Measurements from ENCODE around the gene ZNF358. TPM values are rescaled to one million over a fixed set of nuclear protein-coding genes. Genes with fewer than 3 reads are reported as not detected.
A peak's percentile ranks its signal among the peaks of the same experiment; 100 is the strongest.

The ZNF358 gene
- total and polyA plus RNA-seq, 2 of the 13 experiments (the other 11 are each of a cell fraction or from before 2014, with no cell fraction given): 9.1 to 37.0 TPM

DNA sequence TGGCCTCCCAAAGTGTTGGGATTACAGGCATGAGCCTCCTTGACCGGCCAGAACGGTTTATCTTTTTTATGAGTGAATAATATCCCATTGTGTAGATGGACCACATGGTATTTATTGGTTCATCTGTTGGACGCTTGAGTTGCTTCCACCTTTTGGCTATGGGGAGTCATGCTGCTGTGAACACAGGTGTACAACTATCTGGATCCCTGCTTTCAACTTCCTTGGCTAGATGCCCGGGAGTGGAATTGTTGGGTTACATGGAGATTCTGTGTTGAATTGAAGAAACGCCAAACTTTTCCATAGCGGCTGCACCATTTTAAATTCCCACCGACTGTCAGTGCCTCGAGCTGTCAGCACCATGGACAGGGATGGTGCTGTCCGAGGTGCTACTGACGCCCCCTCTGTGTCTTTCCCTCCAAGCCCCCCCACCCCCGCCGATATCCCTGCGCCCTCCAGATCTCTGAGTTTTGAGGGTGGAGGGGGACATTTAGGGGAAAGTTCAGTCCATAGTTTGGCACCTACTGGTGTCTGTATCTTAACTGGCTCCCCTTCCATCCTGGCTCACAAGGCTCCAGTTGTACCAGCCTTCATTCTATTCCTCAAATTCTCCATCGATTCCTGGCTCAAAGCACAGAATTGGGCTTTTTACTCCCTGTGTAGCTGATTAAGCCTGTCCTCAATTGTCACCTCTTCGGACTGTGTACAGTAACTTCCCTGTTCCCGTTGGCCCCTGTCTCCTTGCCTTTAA lies 46.9 kb downstream of the ZNF358 start (continued):
- TF ChIP-seq, protein P1, sequence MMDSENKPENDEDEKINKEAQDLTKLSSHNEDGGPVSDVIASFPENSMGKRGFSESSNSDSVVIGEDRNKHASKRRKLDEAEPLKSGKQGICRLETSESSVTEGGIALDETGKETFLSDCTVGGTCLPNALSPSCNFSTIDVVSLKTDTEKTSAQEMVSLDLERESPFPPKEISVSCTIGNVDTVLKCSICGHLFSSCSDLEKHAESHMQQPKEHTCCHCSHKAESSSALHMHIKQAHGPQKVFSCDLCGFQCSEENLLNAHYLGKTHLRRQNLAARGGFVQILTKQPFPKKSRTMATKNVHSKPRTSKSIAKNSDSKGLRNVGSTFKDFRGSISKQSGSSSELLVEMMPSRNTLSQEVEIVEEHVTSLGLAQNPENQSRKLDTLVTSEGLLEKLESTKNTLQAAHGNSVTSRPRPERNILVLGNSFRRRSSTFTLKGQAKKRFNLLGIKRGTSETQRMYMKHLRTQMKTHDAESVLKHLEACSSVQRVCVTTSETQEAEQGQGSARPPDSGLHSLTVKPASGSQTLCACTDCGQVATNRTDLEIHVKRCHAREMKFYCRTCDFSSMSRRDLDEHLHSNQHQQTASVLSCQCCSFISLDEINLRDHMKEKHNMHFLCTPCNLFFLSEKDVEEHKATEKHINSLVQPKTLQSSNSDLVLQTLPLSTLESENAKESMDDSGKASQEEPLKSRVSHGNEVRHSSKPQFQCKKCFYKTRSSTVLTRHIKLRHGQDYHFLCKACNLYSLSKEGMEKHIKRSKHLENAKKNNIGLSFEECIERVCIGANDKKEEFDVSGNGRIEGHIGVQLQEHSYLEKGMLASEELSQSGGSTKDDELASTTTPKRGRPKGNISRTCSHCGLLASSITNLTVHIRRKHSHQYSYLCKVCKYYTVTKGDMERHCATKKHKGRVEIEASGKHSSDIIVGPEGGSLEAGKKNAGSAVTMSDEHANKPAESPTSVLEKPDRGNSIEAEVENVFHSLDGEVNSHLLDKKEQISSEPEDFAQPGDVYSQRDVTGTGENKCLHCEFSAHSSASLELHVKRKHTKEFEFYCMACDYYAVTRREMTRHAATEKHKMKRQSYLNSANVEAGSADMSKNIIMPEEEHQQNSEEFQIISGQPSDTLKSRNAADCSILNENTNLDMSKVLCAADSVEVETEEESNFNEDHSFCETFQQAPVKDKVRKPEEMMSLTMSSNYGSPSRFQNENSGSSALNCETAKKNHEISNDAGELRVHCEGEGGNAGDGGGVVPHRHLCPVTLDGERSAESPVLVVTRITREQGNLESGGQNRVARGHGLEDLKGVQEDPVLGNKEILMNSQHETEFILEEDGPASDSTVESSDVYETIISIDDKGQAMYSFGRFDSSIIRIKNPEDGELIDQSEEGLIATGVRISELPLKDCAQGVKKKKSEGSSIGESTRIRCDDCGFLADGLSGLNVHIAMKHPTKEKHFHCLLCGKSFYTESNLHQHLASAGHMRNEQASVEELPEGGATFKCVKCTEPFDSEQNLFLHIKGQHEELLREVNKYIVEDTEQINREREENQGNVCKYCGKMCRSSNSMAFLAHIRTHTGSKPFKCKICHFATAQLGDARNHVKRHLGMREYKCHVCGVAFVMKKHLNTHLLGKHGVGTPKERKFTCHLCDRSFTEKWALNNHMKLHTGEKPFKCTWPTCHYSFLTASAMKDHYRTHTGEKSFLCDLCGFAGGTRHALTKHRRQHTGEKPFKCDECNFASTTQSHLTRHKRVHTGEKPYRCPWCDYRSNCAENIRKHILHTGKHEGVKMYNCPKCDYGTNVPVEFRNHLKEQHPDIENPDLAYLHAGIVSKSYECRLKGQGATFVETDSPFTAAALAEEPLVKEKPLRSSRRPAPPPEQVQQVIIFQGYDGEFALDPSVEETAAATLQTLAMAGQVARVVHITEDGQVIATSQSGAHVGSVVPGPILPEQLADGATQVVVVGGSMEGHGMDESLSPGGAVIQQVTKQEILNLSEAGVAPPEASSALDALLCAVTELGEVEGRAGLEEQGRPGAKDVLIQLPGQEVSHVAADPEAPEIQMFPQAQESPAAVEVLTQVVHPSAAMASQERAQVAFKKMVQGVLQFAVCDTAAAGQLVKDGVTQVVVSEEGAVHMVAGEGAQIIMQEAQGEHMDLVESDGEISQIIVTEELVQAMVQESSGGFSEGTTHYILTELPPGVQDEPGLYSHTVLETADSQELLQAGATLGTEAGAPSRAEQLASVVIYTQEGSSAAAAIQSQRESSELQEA (CRISPR knock-in tag; IDR thresholded peaks at IDR 0.05; ENCODE audit: not compliant biosample characterization): peak; percentile 69
- TF ChIP-seq EP300 (IDR thresholded peaks at IDR 0.05; ENCODE audit: low read depth in 2 of 2, low read length in 2 of 2) (no peak), EP300 (CRISPR knock-in tag; IDR thresholded peaks at IDR 0.05; ENCODE audit: borderline replicate concordance) (peak; percentile 66; the same call in 1 of the 2 replicates), ZNF746 (CRISPR knock-in tag; IDR thresholded peaks at IDR 0.05) (peak; percentile 75; the same call in 1 of the 2 replicates), XBP1 (CRISPR knock-in tag; IDR thresholded peaks at IDR 0.05) (peak; percentile 99), GTF3A (CRISPR knock-in tag; conservative IDR thresholded peaks at IDR 0.05) (no peak), ZMAT3 (CRISPR knock-in tag; conservative IDR thresholded peaks at IDR 0.05) (peak; percentile 99), ZNF225 (CRISPR knock-in tag; IDR thresholded peaks at IDR 0.05) (peak; percentile 91; the same call in 1 of the 2 replicates), POLR2G (IDR thresholded peaks at IDR 0.05; ENCODE audit: low read depth, low read length) (no peak), MTF2 (CRISPR knock-in tag; IDR thresholded peaks at IDR 0.05; ENCODE audit: borderline replicate concordance) (no peak), KLF6 (CRISPR knock-in tag; IDR thresholded peaks at IDR 0.05) (peak; percentile 99), ZNF776 (CRISPR knock-in tag; IDR thresholded peaks at IDR 0.05) (peak; percentile 86; the same call in 1 of the 2 replicates), ZBTB3 (CRISPR knock-in tag; IDR thresholded peaks at IDR 0.05; ENCODE audit: borderline replicate concordance, low read depth) (peak; percentile 84; the same call in 1 of the 2 replicates), ZZZ3 (CRISPR knock-in tag; IDR thresholded peaks at IDR 0.05; ENCODE audit: borderline replicate concordance) (peak; percentile 85; the same call in 1 of the 2 replicates), GZF1 (CRISPR knock-in tag; IDR thresholded peaks at IDR 0.05) (peak; percentile 91)
- TF ChIP-seq, protein P2, sequence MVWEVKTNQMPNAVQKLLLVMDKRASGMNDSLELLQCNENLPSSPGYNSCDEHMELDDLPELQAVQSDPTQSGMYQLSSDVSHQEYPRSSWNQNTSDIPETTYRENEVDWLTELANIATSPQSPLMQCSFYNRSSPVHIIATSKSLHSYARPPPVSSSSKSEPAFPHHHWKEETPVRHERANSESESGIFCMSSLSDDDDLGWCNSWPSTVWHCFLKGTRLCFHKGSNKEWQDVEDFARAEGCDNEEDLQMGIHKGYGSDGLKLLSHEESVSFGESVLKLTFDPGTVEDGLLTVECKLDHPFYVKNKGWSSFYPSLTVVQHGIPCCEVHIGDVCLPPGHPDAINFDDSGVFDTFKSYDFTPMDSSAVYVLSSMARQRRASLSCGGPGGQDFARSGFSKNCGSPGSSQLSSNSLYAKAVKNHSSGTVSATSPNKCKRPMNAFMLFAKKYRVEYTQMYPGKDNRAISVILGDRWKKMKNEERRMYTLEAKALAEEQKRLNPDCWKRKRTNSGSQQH (CRISPR knock-in tag; IDR thresholded peaks at IDR 0.05; ENCODE audit: low read depth): peak; percentile 99
- TF ChIP-seq, protein P3, sequence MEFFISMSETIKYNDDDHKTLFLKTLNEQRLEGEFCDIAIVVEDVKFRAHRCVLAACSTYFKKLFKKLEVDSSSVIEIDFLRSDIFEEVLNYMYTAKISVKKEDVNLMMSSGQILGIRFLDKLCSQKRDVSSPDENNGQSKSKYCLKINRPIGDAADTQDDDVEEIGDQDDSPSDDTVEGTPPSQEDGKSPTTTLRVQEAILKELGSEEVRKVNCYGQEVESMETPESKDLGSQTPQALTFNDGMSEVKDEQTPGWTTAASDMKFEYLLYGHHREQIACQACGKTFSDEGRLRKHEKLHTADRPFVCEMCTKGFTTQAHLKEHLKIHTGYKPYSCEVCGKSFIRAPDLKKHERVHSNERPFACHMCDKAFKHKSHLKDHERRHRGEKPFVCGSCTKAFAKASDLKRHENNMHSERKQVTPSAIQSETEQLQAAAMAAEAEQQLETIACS (CRISPR knock-in tag; IDR thresholded peaks at IDR 0.05): peak; percentile 60

Data from HepG2 (cell line).